Liver (tissue), 3 donors: ENCODE data around the gene CGNL1.

Source experiments
- EGR1 ChIP-seq, 2 donors: IDR thresholded peaks; 2 replicates each; pipeline ENCODE4 v1.6.1; 2016 to 2018; ENCODE audit warnings: antibody characterized with exemption in 2 of 2, low read depth in 2 of 2
- GABPA ChIP-seq, 2 donors: IDR thresholded peaks in 1 of 2; conservative IDR thresholded peaks in 1 of 2; 2 replicates each; pipeline ENCODE4 v1.6.1; 2016; ENCODE audit warnings: antibody characterized with exemption in 2 of 2, mild to moderate bottlenecking in 1 of 2, moderate library complexity in 1 of 2
- HNF4A ChIP-seq, 2 donors: conservative IDR thresholded peaks; 2 replicates each; pipeline ENCODE4 v1.6.1; 2016; ENCODE audit warnings: antibody characterized with exemption in 2 of 2, mild to moderate bottlenecking in 2 of 2
- HNF4G ChIP-seq: IDR thresholded peaks from 2 replicates; pipeline ENCODE4 v1.6.1; 2016; ENCODE audit warnings: antibody characterized with exemption
- JUND ChIP-seq, 2 donors: IDR thresholded peaks; 2 replicates each; pipeline ENCODE4 v1.6.1; 2016; ENCODE audit warnings: antibody characterized with exemption in 2 of 2
- RAD21 ChIP-seq, 2 donors: IDR thresholded peaks; 2 replicates each; pipeline ENCODE4 v1.6.1; 2016; ENCODE audit warnings: antibody characterized with exemption in 2 of 2, mild to moderate bottlenecking in 2 of 2
- TAF1 ChIP-seq: conservative IDR thresholded peaks from 2 replicates; pipeline ENCODE4 v1.6.1; 2016; ENCODE audit warnings: antibody characterized with exemption, mild to moderate bottlenecking
- YY1 ChIP-seq: IDR thresholded peaks from 2 replicates; pipeline ENCODE4 v1.6.1; 2016; ENCODE audit warnings: antibody characterized with exemption, mild to moderate bottlenecking
- TF ChIP-seq, protein P1 (sequence below): fragments of 150-350 bp; IDR thresholded peaks from 2 replicates; pipeline ENCODE4 v1.5.1; 2017; ENCODE audit warnings: improper control_type of control experiment, low read depth, low read length; ENCODE audit not compliant: missing input control
- TF ChIP-seq, protein P2 (sequence below): IDR thresholded peaks from 2 replicates; pipeline ENCODE4 v1.6.1; 2016; ENCODE audit warnings: antibody characterized with exemption
- TF ChIP-seq, protein P3 (sequence below): IDR thresholded peaks from 2 replicates; pipeline ENCODE4 v1.6.1; 2016; ENCODE audit warnings: antibody characterized with exemption
- TF ChIP-seq, protein P4 (sequence below): IDR thresholded peaks from 2 replicates; pipeline ENCODE4 v1.6.1; 2016; ENCODE audit warnings: antibody characterized with exemption
- donor health status: healthy.
- donor health status: healthy.

DNA sequence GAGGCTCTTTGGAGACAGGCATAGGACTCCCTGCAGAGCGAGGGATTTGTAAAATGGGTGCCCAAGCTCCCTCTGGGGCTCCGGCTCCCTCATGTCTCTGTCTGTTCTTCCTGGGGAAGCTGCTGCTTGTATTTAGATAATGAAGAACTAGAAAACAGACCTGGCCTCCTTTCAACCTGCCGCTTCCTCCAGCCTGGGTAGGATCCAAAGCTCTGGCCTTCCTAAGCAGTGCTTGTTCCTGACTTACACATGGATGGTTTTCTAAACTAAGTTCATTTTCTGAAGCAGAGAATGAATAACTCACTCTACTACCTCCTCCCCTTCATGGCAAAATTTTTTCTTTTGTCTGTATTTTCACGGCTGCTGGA lies 178.5 kb downstream of the CGNL1 start:
- TF ChIP-seq, protein P1, sequence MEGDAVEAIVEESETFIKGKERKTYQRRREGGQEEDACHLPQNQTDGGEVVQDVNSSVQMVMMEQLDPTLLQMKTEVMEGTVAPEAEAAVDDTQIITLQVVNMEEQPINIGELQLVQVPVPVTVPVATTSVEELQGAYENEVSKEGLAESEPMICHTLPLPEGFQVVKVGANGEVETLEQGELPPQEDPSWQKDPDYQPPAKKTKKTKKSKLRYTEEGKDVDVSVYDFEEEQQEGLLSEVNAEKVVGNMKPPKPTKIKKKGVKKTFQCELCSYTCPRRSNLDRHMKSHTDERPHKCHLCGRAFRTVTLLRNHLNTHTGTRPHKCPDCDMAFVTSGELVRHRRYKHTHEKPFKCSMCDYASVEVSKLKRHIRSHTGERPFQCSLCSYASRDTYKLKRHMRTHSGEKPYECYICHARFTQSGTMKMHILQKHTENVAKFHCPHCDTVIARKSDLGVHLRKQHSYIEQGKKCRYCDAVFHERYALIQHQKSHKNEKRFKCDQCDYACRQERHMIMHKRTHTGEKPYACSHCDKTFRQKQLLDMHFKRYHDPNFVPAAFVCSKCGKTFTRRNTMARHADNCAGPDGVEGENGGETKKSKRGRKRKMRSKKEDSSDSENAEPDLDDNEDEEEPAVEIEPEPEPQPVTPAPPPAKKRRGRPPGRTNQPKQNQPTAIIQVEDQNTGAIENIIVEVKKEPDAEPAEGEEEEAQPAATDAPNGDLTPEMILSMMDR, result no peak
- no peak for TF ChIP-seq HNF4A (conservative IDR thresholded peaks at IDR 0.05)
- TF ChIP-seq GABPA (IDR thresholded peaks at IDR 0.05 in 1 of 2, conservative IDR thresholded peaks at IDR 0.05 in 1 of 2), result no peak
- TF ChIP-seq RAD21 (IDR thresholded peaks at IDR 0.05), result no peak
- TF ChIP-seq, protein P2, sequence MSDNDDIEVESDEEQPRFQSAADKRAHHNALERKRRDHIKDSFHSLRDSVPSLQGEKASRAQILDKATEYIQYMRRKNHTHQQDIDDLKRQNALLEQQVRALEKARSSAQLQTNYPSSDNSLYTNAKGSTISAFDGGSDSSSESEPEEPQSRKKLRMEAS, result no peak
- TF ChIP-seq, protein P3, sequence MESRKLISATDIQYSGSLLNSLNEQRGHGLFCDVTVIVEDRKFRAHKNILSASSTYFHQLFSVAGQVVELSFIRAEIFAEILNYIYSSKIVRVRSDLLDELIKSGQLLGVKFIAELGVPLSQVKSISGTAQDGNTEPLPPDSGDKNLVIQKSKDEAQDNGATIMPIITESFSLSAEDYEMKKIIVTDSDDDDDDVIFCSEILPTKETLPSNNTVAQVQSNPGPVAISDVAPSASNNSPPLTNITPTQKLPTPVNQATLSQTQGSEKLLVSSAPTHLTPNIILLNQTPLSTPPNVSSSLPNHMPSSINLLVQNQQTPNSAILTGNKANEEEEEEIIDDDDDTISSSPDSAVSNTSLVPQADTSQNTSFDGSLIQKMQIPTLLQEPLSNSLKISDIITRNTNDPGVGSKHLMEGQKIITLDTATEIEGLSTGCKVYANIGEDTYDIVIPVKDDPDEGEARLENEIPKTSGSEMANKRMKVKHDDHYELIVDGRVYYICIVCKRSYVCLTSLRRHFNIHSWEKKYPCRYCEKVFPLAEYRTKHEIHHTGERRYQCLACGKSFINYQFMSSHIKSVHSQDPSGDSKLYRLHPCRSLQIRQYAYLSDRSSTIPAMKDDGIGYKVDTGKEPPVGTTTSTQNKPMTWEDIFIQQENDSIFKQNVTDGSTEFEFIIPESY, result no peak
- TF ChIP-seq TAF1, result no peak
- no peak for TF ChIP-seq JUND (IDR thresholded peaks at IDR 0.05)
- TF ChIP-seq EGR1 (IDR thresholded peaks at IDR 0.05; ENCODE audit: low read depth in 2 of 2), result no peak
- no peak for TF ChIP-seq YY1
- no peak for TF ChIP-seq HNF4G
- TF ChIP-seq, protein P4, sequence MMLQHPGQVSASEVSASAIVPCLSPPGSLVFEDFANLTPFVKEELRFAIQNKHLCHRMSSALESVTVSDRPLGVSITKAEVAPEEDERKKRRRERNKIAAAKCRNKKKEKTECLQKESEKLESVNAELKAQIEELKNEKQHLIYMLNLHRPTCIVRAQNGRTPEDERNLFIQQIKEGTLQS, result no peak
